GM21526 (cell line): ENCODE measurements around the gene DKK1.
"Not testable (repeated sequence)": the region's sequence is repeated elsewhere in the genome, so short reads cannot be mapped to it uniquely, and the experiment has no call there.

Experiments used
- ATAC-seq: cut with Tn5 transposase; IDR thresholded peaks from one replicate; pipeline ENCODE4 v1.9.1; 2021; ENCODE audit warnings: moderate library complexity; ENCODE audit not compliant: unreplicated experiment, low FRiP score

DKK1 gene

DNA sequence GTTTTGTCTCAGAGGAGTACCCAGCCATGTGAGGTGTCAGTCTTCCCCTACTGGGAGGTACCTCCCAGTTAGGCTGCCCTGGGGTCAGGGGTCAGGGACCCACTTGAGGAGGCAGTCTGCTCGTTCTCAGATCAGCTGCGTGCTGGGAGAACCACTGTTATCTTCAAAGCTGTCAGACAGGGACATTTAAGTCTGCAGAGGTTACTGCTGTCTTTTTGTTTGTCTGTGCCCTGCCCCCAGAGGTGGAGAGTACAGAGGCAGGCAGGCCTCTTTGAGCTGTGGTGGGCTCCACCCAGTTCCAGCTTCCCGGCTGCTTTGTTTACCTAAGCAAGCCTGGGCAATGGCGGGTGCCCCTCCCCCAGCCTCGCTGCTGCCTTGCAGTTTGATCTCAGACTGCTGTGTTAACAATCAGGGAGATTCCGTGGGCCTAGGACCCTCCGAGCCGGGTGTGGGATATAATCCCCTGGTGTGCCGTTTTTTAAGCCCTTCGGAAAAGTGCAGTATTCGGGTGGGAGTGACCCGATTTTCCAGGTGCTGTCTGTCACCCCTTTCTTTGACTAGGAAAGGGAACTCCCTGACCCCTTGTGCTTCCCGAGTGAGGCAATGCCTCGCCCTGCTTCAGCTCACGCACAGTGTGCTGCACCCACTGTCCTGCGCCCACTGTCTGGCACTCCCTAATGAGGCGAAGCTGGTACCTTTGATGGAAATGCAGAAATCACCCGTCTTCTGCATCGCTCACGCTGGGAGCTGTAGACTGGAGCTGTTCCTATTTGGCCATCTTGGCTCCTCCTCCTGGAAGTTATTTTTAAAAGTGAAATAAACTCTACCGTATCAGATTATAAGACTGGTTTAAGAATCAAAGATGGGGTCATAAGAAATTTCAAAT lies 51.7 kb downstream of the DKK1 start:
- ATAC-seq, result not testable (repeated sequence)
